Adipose tissue (tissue), 3 donors: ENCODE results near the gene NID1. TPM values are rescaled to one million over a fixed set of nuclear protein-coding genes. Genes with fewer than 3 reads are reported as not detected.

Source experiments
- H3K27ac ChIP-seq: one replicate; pipeline ENCODE4 v1.5.1; 2013; ENCODE audit warnings: low read depth, low read length
- WGBS, 3 donors: extraction: QIAGEN DNeasy Blood & Tissue Kit; methylation state at CpG; one replicate each; pipeline ENCODE4 v1.1.7; 2013; 5-methylcytosine and 5-hydroxymethylcytosine counted together
- polyA plus RNA-seq, 3 donors: library from polyadenylated mRNA; stranded (reverse); fragments of 200-250 nt; gene quantifications; one replicate each; pipeline ENCODE4 v1.2.3, GENCODE V29; 2013
- donor health status: healthy with polysubstance abuse.
- donor health status: Bipolar disorder and iron deficiency.
- donor health status: healthy.

NID1 gene
- polyA plus RNA-seq, 3 donors = 25.8 to 143 (median 66.6) TPM

- WGBS, 3 donors = 88 to 97% (median 93%) methylated on average over 17 of the region's 17 CpGs
- H3K27ac ChIP-seq = no peak overlapping the region
Observed at GRCh38 chr1:236041631-236042618, 23.0 kb downstream of the NID1 start.

DNA sequence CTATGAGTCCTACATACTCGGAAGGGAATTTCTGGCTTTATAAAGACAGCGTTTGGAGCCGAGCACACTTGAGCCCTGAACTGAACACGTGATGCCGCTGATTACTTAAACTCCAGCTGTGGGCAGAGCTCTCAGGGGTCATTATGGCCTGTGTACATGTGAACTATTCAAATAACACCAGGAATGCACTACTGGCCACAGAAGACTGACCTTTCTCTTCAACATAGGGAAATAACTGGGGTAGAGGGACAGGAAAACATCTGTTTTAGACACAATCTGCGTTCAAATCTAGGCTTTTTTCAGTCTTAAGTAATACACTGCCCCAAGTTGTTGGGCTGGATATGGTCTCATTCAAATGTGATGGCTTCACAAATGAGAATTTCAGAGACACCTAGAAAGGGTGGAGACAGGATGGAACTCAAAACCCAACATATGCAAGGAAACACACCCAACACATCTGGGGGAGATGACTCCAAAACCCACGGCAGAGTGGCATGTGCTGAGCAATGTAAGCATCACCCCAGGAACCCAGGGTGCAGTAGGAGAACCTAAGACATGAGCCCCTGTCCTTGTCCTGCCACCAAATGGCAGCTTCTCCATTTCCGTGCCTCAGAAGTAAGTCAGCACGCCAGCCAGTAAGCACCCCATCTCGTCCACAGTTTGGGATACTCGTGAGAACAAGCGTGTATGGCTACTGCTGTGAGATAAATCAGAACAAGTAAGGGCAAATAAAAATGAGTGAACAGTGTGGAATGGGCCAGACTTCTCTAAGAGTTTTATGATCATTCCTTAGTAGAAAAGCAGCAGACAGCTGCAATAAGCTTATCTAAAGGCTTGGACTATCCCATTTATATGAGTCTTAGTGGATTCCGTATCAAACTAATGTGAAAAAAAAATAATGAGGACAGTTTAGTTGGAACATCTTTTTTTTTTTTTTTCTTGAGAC is 24.9 kb downstream of the NID1 start:
- no peak overlapping the region for H3K27ac ChIP-seq
- 62 to 74% (median 65%) methylated on average over 13 of the region's 13 CpGs for WGBS, 3 donors

GRCh38 chr1:236038034-236038433 is 26.9 kb downstream of the NID1 start:
- WGBS, 3 donors = 93 to 97% (median 96%) methylated on average over 15 of the region's 15 CpGs
- H3K27ac ChIP-seq = no peak overlapping the region

DNA sequence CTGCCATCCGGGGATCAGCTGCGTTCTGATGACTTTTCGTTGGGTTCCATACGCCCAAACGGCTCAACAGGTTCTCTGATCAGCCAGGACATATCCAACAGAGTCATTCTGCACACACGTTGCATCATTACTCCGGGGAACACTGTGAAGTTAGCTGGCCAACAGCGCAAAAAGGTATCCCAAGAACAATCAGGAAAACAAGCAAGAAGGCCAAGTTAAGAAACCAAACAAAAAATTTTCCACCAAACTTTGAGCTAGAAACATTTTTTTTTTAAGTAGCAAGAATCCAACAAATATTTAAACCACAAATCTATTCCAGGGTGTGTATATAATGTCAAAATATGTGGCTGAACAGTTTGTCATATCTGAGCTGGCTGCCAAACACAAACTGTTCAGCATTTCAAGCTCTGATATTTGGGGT is 29.2 kb downstream of the NID1 start:
- no peak overlapping the region for H3K27ac ChIP-seq
- WGBS, 3 donors = 67 to 81% (median 74%) methylated on average over 8 of the region's 8 CpGs

DNA sequence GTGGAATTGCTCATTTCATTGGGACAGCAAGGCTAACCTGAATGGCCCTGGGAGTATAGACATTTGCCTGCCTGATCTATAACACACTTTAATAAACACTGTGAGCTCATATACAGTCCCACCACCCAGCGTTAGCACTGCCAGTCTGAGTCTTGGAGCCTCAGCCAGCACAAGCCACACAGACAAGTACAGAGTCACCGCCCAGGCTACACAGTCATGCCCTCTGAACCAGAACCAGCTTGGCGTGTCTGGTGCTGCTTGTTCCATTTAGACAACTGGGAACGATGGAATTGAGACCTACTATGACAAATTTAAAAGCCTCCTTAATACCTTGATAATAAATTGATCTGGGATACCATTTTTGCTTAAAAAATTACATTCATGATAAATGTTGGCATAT is 31.6 kb downstream of the NID1 start:
- no peak overlapping the region for H3K27ac ChIP-seq

DNA sequence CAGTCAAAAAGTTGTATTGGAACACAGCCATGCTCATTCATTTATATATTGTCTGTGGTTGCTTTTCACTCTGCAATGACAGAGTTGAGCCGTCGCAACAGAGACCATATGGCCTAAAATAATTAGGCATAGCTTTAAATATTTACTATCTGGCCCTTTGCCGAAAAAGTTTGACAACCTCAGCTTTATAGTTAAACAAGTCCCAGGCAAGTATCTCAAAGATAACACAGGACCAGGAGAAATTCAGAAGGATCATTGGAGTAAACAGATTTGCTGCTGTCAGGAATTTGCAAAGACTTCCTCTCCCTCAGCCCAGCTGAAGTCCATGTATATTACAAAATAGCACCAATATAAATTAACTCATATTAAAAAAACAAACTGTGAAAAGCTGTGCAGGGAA is 34.4 kb downstream of the NID1 start:
- 32 to 78% (median 74%) methylated on average over 3 of the region's 3 CpGs for WGBS, 3 donors

More for the DNA sequence above, 31.6 kb downstream of the NID1 start:
- WGBS, 3 donors = 86 to 94% (median 93%) methylated on average over 4 of the region's 4 CpGs

DNA sequence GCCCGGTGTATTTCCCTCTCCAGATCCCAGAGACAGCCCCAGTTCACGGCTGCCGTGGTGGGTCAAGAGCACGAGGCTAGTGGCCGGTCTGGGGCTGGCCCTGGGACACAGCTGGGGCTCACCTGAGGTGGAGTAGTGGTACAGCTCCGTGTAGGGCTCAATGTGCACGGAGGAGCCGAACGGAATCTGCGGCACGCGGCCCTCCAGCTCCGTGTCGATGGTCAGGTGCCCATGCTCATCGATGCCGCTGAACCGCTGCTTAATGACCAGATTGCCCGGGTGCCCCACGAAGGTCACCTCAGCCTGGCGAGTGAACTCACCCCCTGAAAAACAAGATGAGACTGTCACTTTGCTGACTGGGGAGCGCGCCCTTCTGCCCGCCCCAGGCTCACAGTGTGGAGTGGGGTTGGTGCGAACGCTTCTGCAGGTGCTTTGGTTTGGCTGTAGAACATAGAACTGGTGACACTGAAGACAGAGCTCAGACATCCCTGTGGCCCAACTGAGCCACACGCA is 35.4 kb downstream of the NID1 start:
- no peak overlapping the region for H3K27ac ChIP-seq
- 93 to 98% (median 97%) methylated on average over 26 of the region's 26 CpGs for WGBS, 3 donors

More for the DNA sequence above, 34.4 kb downstream of the NID1 start:
- no peak overlapping the region for H3K27ac ChIP-seq

GRCh38 chr1:236027104-236027503 is 37.8 kb downstream of the NID1 start:
- WGBS, 3 donors = 71 to 88% (median 81%) methylated on average over 4 of the region's 4 CpGs
- no peak overlapping the region for H3K27ac ChIP-seq

DNA sequence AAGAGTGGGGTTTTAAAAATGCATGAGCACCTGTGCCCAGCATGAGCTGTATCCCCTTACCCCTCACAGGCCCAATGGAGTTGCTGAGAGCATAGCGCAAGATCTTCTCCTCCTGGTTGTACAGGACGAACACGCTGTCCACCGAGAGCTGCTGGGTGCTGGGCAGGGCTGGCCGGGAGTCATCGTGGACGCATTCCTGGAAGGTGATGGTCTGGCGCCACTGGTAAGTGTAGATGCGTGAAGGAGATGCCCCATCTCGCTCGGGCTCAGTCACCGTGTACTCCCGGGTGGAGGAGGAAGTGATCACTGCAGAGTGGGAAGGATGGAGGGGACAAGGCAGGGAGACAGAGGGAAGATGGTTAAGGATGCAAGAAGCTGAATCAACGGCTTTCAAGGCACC is 39.1 kb downstream of the NID1 start:
- no peak overlapping the region for H3K27ac ChIP-seq
- 95 to 96% (median 95%) methylated on average over 14 of the region's 14 CpGs for WGBS, 3 donors

DNA sequence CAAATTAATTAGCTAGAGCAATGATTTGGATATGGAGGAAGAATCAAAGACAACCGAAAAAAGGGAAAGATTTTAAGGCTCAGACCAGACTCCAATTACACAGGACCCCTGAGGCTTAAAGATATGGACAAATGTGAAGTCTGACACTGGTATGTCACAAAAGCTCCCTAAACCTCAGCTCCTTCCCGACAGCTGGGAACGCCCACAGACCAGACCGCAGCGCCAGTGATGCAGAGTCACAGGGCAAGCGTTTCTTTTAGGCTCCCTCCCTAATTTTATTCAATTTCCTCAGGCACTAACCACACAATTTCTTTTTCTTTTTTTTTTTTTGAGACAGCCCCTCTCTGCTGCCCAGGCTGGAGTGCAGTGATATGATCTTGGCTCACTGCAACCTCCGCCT is 40.2 kb downstream of the NID1 start:
- H3K27ac ChIP-seq = no peak overlapping the region
- WGBS, 3 donors = 90 to 94% (median 93%) methylated on average over 7 of the region's 7 CpGs

- WGBS, 3 donors = 89 to 94% (median 89%) methylated on average over 15 of the region's 15 CpGs
- H3K27ac ChIP-seq = no peak overlapping the region
Observed at GRCh38 chr1:236023926-236024565, 40.8 kb downstream of the NID1 start.

DNA sequence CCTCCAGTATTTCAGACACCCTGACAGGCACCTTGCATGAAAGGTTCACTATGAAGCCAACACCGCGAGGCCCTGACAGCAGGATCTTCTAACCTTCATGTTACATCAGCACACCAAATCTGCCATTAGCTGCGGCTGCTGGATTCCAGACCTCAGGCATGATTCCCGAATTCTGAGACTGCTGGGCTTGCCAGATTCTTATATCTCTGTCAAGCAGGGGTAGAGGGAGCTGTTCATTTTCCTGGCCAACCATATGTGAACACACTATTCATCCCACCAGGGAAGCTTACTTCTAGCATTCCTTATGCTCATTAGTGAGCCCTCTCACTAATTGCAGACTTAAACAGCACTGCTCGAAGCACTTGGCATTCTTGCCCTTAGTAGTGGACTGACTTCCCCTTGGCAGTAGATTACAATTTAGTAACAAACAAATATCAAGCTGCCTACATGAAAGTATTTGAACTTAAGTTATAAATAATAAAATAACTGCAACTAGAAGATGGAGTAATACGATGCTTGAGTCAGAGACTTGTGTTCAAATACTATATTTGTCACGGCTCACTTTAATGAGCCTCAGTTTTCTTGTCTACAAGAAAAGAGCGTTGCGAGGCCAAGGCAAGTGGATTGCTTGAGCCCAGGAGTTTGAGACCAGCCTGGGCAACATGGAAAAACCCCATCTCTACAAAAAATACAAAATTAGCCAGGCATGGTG is 43.3 kb downstream of the NID1 start:
- no peak overlapping the region for H3K27ac ChIP-seq
- 63 to 79% (median 69%) methylated on average over 9 of the region's 9 CpGs for WGBS, 3 donors

GRCh38 chr1:236020359-236021219 is 44.3 kb downstream of the NID1 start:
- WGBS, 3 donors = 74 to 84% (median 84%) methylated on average over 20 of the region's 20 CpGs
- H3K27ac ChIP-seq = no peak overlapping the region

DNA sequence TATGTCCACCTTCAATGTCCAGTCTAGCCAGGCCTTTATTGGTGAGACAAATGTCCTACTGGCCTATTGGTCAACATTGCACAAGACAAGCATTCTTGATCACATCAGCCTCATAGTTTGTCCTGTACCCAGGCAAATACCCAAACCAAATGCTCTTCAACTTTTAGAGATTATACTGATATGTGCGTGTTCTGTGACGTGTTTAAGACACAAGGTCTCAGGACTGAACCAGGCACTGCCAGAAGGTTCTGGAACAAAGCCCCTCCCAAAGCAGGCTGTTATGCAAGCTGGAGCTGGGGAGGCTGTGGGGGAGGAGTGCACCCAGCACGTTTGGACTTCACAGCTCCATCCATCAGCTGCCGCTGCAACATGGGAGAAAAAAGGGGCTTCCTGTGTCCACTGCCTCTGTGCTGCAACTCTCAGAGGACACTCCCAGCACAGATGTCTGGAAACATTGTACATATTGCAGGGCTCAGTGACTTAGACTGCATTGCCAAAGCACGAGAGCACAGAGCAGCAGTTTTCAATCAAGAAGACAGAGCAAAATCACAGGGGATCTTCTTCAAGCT is 45.9 kb downstream of the NID1 start:
- WGBS, 3 donors = 55 to 59% (median 59%) methylated on average over 5 of the region's 5 CpGs
- H3K27ac ChIP-seq = no peak overlapping the region

GRCh38 chr1:236016782-236017400 is 48.0 kb downstream of the NID1 start:
- H3K27ac ChIP-seq = no peak overlapping the region
- 89 to 95% (median 94%) methylated on average over 5 of the region's 5 CpGs for WGBS, 3 donors

GRCh38 chr1:236016083-236016482 is 48.8 kb downstream of the NID1 start:
- 53 to 72% (median 61%) methylated on average over 3 of the region's 3 CpGs for WGBS, 3 donors
- no peak overlapping the region for H3K27ac ChIP-seq
